Psoas muscle (tissue), 8 donors: ENCODE data around the gene RAB3IL1. TPM values are rescaled to one million over a fixed set of nuclear protein-coding genes. Genes with fewer than 3 reads are reported as not detected.

Experiments
- ATAC-seq, 4 donors: fragments of 200-7000 bp; cut with Tn5 transposase; one replicate each; pipeline ENCODE4 v1.9.1; 2020; ENCODE audit warnings: moderate library complexity in 3 of 4, mild to moderate bottlenecking in 2 of 4
- DNase-seq, 2 donors: peaks; one replicate each; pipeline ENCODE4 v3.0.0-alpha.2; 2020
- H3K27ac ChIP-seq: fragments of 200-600 bp; one replicate; pipeline ENCODE4 v1.8.0; 2022
- H3K27me3 ChIP-seq, 3 donors: fragments of 200-600 bp in 1 of 3; one replicate each; pipeline versions ENCODE4 v1.6.1 to v1.8.0; 2013 to 2022; ENCODE audit warnings: low read length in 2 of 3, mild to moderate bottlenecking in 2 of 3, moderate library complexity in 1 of 3; ENCODE audit not compliant: insufficient read depth in 3 of 3
- H3K36me3 ChIP-seq, 2 donors: fragments of 200-600 bp in 1 of 2; one replicate each; pipeline versions ENCODE4 v1.6.1 to v1.8.0; 2013 to 2022; ENCODE audit warnings: low read depth in 1 of 2, mild to moderate bottlenecking in 1 of 2, moderate library complexity in 1 of 2; ENCODE audit not compliant: insufficient read depth in 1 of 2
- H3K4me1 ChIP-seq: fragments of 200-600 bp; one replicate; pipeline ENCODE4 v1.8.0; 2022
- H3K4me3 ChIP-seq: fragments of 200-600 bp; one replicate; pipeline ENCODE4 v1.8.0; 2022; ENCODE audit warnings: mild to moderate bottlenecking
- H3K9me3 ChIP-seq: fragments of 200-600 bp; one replicate; pipeline ENCODE4 v1.8.0; 2022
- WGBS, 3 donors: extraction: QIAGEN DNeasy Blood & Tissue Kit; methylation state at CpG; one replicate each; pipeline versions ENCODE4 v1.1.6 to v1.1.7; 2013; 5-methylcytosine and 5-hydroxymethylcytosine counted together
- intact Hi-C, 2 donors: fragments of 100-400 bp; cut with DNase I; formaldehyde crosslinking; loops; one replicate each; pipeline versions ENCODE4 v1.11.0 to v1.14.2; 2022
- polyA plus RNA-seq, 3 donors: library from polyadenylated mRNA; stranded (reverse); fragments of 200-250 nt; gene quantifications; one replicate each; pipeline ENCODE4 v1.2.3, GENCODE V29; 2013
- total RNA-seq, 4 donors: library from RNA; stranded (reverse); fragmentation: NEBNext Ultra II Directional in 2 of 4; extraction: Animal tissue kit (Norgen Biotek cat#: 25700) in 2 of 4; gene quantifications; one replicate each; pipeline versions ENCODE4 v1.2.1 to v1.2.4, GENCODE V29; 2021 to 2023
- TF ChIP-seq, protein P1 (sequence below): fragments of 200-600 bp; IDR thresholded peaks from one replicate; pipeline ENCODE4 v1.8.0; 2022; ENCODE audit warnings: antibody characterized with exemption
- donor health status: healthy with polysubstance abuse.
- donor health status: DM: no; HTN: no; CAD: no; lungs with moderate emphysema.
- donor health status: Bipolar disorder and iron deficiency.
- donor health status: healthy.
- donor health status: DM: yes; HTN: yes; CAD: no.
- donor health status: DM: no; HTN: no; CAD: no.
- donor health status: DM: no; HTN: no; CAD: no.
- donor health status: DM: yes; HTN: yes; CAD: no.

The RAB3IL1 gene
- total and polyA plus RNA-seq, 7 donors: 1.7 to 5.9 (median 4.9) TPM

DNA sequence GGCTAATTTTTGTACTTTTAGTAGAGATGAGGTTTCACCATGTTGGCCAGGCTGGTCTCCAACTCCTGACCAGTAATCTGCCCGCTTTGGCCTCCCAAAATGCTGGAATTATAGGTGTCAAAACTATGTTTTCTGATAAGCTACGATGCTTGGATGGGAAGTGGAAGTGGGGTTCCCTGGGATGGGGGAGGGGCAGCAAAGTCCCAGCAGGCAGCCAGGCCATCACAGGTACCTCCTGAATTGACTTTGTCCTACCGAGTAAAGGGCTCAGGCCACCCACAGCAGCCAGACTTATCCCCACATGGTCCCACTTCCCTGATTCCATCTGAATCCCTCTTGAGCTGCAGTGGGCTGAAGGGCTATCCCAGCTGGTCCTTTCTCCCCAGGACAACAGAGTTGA, 43.2 kb upstream of the RAB3IL1 start:
- WGBS, 3 donors: 88 to 98% (median 88%) methylated on average over 3 of the region's 3 CpGs
- TF ChIP-seq, protein P1, sequence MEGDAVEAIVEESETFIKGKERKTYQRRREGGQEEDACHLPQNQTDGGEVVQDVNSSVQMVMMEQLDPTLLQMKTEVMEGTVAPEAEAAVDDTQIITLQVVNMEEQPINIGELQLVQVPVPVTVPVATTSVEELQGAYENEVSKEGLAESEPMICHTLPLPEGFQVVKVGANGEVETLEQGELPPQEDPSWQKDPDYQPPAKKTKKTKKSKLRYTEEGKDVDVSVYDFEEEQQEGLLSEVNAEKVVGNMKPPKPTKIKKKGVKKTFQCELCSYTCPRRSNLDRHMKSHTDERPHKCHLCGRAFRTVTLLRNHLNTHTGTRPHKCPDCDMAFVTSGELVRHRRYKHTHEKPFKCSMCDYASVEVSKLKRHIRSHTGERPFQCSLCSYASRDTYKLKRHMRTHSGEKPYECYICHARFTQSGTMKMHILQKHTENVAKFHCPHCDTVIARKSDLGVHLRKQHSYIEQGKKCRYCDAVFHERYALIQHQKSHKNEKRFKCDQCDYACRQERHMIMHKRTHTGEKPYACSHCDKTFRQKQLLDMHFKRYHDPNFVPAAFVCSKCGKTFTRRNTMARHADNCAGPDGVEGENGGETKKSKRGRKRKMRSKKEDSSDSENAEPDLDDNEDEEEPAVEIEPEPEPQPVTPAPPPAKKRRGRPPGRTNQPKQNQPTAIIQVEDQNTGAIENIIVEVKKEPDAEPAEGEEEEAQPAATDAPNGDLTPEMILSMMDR: no peak
- Histone ChIP-seq H3K27me3 (peaks cover 0 to 5% (median 0%) of the 10 kb centered on the region in 3 donors), H3K4me1 (peaks cover 32% of the 10 kb centered on the region), H3K9me3 (no peaks in the 10 kb centered on the region), H3K36me3 (peaks cover 2 to 23% of the 10 kb centered on the region in 2 donors), H3K27ac (no peak overlapping the region), H3K4me3 (no peak overlapping the region)
- DNase-seq (no peak), ATAC-seq (no peak)
- intact Hi-C loops: loop anchor here (5.0 to 10.0 kb wide), 2 partner anchors 73 to 634 kb away; partner anchors contain the start of gene TUT1 (in 1 of the 2)

DNA sequence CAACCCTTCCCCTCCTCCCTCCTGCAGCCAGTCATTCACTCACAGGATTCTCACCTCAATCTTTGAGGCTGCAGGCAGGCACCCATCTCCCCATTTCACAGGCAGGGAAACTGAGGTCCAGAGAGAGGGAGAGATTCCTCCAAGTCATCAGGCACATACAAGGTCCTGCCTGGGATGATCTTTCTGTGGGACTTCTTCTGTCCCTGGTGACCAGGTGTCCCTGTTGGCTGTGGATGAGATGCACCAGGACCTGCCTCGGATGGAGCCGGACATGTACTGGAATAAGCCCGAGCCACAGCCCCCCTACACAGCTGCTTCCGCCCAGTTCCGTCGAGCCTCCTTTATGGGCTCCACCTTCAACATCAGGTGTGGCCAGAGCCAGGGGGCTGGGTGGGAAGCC, 42.3 kb upstream of the RAB3IL1 start:
- peaks cover 29% of the 10 kb centered on the region for H3K4me1 ChIP-seq
- TF ChIP-seq, protein P1: no peak
- WGBS, 3 donors: 85 to 92% (median 88%) methylated on average over 6 of the region's 6 CpGs
- H3K9me3 ChIP-seq: no peaks in the 10 kb centered on the region
- H3K36me3 ChIP-seq: peaks cover 0 to 15% of the 10 kb centered on the region in 2 donors
- no peak for ATAC-seq
- no peak overlapping the region for H3K27ac ChIP-seq
- intact Hi-C loops: loop anchor here (5.0 to 10.0 kb wide), 3 partner anchors 72 to 635 kb away; partner anchors contain the start of genes FEN1 (in 1 of the 2), TMEM258 (in 1 of the 2) and TUT1 (in 1 of the 2)
- H3K27me3 ChIP-seq: peaks cover 0 to 11% (median 2%) of the 10 kb centered on the region in 3 donors
- DNase-seq: no peak
- no peak overlapping the region for H3K4me3 ChIP-seq

DNA sequence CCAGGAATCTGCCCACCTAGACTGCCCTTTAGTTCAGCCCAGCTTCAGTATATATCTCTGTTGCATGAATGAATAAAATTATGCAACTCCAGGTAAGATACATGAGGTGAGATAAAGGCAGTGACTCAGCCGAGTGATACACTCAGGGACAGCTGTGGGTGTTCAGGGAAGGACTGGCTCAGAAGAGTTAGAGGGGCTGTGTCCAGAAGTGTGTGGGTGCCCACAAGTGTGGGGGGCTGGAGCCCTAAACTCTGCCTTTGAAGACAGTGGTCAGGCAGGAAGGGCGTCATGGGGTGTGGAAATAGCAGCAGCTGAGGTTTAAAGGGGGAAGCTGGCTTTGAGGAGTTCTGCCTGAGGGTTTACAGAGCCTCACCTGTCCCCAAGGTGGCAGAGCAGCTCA, 41.7 kb upstream of the RAB3IL1 start:
- WGBS, 3 donors: 40 to 71% (median 65%) methylated on average over 2 of the region's 2 CpGs
- no peak for ATAC-seq
- intact Hi-C loops: loop anchor here in 1 of 2 donors (10.0 kb wide), 1 partner anchor 164 kb away; the partner anchor contains the start of genes FEN1 and TMEM258
- Histone ChIP-seq H3K36me3 (peaks cover 0 to 10% of the 10 kb centered on the region in 2 donors), H3K27ac (no peak overlapping the region), H3K4me3 (no peak overlapping the region), H3K4me1 (peaks cover 24% of the 10 kb centered on the region), H3K9me3 (no peaks in the 10 kb centered on the region), H3K27me3 (peaks cover 0 to 17% (median 2%) of the 10 kb centered on the region in 3 donors)
- TF ChIP-seq, protein P1: no peak
- no peak for DNase-seq

DNA sequence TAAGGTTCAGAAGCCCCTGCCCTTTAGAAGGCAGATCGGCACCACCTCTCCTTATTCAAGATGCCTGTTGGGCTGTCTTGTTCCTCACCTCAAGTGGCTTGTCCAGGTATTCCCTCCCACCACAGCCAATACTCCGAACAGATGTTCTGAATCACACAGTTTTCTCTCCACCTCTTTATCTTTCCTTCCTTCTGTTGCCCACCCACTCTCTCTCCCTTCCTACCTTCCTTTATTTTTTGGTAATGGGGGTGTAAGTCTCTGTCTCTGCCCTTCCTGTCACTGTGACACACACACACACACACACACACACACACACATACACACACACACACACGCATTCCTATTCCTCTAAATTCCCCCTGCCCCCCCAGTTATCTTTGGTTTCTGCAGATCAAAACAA, 41.2 kb upstream of the RAB3IL1 start:
- TF ChIP-seq, protein P1: no peak
- H3K4me1 ChIP-seq: peaks cover 19% of the 10 kb centered on the region
- H3K4me3 ChIP-seq: no peak overlapping the region
- 65 to 83% (median 76%) methylated on average over 3 of the region's 3 CpGs for WGBS, 3 donors
- DNase-seq (no peak), ATAC-seq (no peak)
- H3K9me3 ChIP-seq: no peaks in the 10 kb centered on the region
- H3K36me3 ChIP-seq: peaks cover 0 to 5% of the 10 kb centered on the region in 2 donors
- peaks cover 0 to 22% (median 2%) of the 10 kb centered on the region in 3 donors for H3K27me3 ChIP-seq
- H3K27ac ChIP-seq: no peak overlapping the region
- intact Hi-C loops: loop anchor here in 1 of 2 donors (10.0 kb wide), 1 partner anchor 164 kb away; the partner anchor contains the start of genes FEN1 and TMEM258
